ENCODE results near the gene PAPOLA. TPM values are rescaled to one million over a fixed set of nuclear protein-coding genes. Genes with fewer than 3 reads are reported as not detected.

Gene PAPOLA
- total RNA-seq, 4 donors from 2014 or later, result 66.1 to 91.4 (median 76.0) TPM

GRCh38 chr14:96576359-96576758 lies 74.2 kb downstream of the PAPOLA start:
- DNase-seq (ENCODE audit: low spot score in 2 of 2), result peak in 1 of 2 donors; percentile 76
- no peak overlapping the region for H3K4me3 ChIP-seq (ENCODE audit: low read depth, poor library complexity, severe bottlenecking)
- whole genome bisulfite sequencing, 2 donors, result 65% methylated on average over 6 of the region's 6 CpGs
- intact Hi-C loops (cut with DNase I; ENCODE audit: low total_unique reads), result no loop called here
- no peak for TF ChIP-seq CTCF (IDR thresholded peaks at IDR 0.05)
- no peak for TF ChIP-seq POLR2A (IDR thresholded peaks at IDR 0.05)

GRCh38 chr14:96576937-96577336 lies 74.8 kb downstream of the PAPOLA start:
- intact Hi-C loops (cut with DNase I; ENCODE audit: low total_unique reads), result no loop called here
- DNase-seq (ENCODE audit: low spot score in 2 of 2), result no peak
- WGBS, 2 donors, result 56 to 57% methylated on average over 3 of the region's 3 CpGs
- no peak overlapping the region for H3K4me3 ChIP-seq (ENCODE audit: low read depth, poor library complexity, severe bottlenecking)
- no peak for TF ChIP-seq POLR2A (IDR thresholded peaks at IDR 0.05)
- no peak for TF ChIP-seq CTCF (IDR thresholded peaks at IDR 0.05)

- WGBS, 2 donors, result 56 to 67% methylated on average over 3 to 6 of the region's 6 CpGs
- intact Hi-C loops (cut with DNase I; ENCODE audit: low total_unique reads), result no loop called here
Measured at GRCh38 chr14:96578619-96579018, 76.4 kb downstream of the PAPOLA start.

DNA sequence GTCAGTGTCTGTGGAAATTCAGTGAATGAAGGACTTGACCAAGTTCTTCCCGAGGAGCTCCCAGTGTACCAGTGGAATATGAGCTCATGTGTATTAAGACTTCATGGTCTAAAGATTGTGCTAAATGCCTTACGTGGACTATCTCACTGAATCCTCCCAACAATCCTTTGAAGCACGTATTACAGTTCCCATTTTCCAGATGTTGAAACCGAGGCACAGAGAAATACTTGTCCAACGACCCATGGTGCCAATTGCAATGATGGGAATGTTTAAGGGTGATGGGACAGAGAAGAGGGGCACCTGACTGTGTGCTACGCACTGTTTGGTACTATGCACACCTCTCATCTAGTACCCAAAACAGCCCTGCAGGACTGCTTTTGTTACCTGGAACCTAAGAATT lies 77.2 kb downstream of the PAPOLA start:
- H3K4me3 ChIP-seq (ENCODE audit: low read depth, poor library complexity, severe bottlenecking), result no peak overlapping the region
- TF ChIP-seq CTCF (IDR thresholded peaks at IDR 0.05), result no peak
- no peak for TF ChIP-seq POLR2A (IDR thresholded peaks at IDR 0.05)
- intact Hi-C loops (cut with DNase I; ENCODE audit: low total_unique reads), result no loop called here
- DNase-seq (ENCODE audit: low spot score in 2 of 2), result no peak
- 85 to 88% methylated on average over 6 of the region's 6 CpGs for WGBS, 2 donors

More at GRCh38 chr14:96578619-96579018, 76.4 kb downstream of the PAPOLA start:
- TF ChIP-seq POLR2A (IDR thresholded peaks at IDR 0.05) (no peak), CTCF (IDR thresholded peaks at IDR 0.05) (no peak)
- H3K4me3 ChIP-seq (ENCODE audit: low read depth, poor library complexity, severe bottlenecking), result no peak overlapping the region
- DNase-seq (ENCODE audit: low spot score in 2 of 2), result peak in 1 of 2 donors; percentile 68

GRCh38 chr14:96579855-96580254 lies 77.7 kb downstream of the PAPOLA start:
- 86 to 92% methylated on average over 6 of the region's 6 CpGs for WGBS, 2 donors
- DNase-seq (ENCODE audit: low spot score in 2 of 2), result peak in 1 of 2 donors; percentile 70
- intact Hi-C loops (cut with DNase I; ENCODE audit: low total_unique reads), result loop anchor here (5.0 kb wide), 1 partner anchor 162 kb away; no protein-coding TSS in a partner anchor
- no peak overlapping the region for H3K4me3 ChIP-seq (ENCODE audit: low read depth, poor library complexity, severe bottlenecking)
- no peak for TF ChIP-seq POLR2A (IDR thresholded peaks at IDR 0.05)

- no peak overlapping the region for H3K4me3 ChIP-seq (ENCODE audit: low read depth, poor library complexity, severe bottlenecking)
- 39 to 43% methylated on average over 9 of the region's 9 CpGs for WGBS, 2 donors
- TF ChIP-seq POLR2A (IDR thresholded peaks at IDR 0.05) (no peak), CTCF (IDR thresholded peaks at IDR 0.05) (no peak)
- DNase-seq (ENCODE audit: low spot score in 2 of 2), result no peak
- intact Hi-C loops (cut with DNase I; ENCODE audit: low total_unique reads), result loop anchor here (5.0 kb wide), 1 partner anchor 162 kb away; no protein-coding TSS in a partner anchor
Measured at GRCh38 chr14:96580566-96580965, 78.4 kb downstream of the PAPOLA start.
